GM12873 (cell line): ENCODE results near the gene SPINDOC.

Experiments used
- TF ChIP-seq, protein P1 (sequence below): IDR thresholded peaks from 2 replicates; pipeline ENCODE4 v1.5.1; 2012; ENCODE audit warnings: low read depth, mild to moderate bottlenecking, moderate library complexity, low read length, control low read depth; ENCODE audit not compliant: insufficient read depth; ENCODE audit errors: missing control alignments

The SPINDOC gene

DNA sequence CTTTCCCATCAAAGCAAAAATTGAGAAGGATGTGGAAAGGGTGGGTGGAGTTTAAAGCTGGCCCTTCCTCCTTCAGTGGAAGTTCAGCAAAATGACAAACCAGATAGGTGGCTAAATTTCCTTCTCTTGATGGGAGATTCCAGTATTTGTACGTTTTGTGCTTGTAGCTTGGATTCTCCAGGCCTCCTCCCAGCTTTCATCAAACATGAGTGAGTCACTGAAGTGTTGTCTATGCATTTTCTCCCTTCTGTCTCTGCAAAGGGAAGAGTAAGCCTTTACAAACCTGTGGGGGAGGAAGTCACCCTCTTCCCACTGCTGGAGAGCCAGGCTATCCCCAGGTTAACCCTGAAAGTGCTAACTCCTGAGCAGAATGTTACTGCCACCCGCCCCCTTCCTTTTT lies 32.0 kb downstream of the SPINDOC start:
- TF ChIP-seq, protein P1, sequence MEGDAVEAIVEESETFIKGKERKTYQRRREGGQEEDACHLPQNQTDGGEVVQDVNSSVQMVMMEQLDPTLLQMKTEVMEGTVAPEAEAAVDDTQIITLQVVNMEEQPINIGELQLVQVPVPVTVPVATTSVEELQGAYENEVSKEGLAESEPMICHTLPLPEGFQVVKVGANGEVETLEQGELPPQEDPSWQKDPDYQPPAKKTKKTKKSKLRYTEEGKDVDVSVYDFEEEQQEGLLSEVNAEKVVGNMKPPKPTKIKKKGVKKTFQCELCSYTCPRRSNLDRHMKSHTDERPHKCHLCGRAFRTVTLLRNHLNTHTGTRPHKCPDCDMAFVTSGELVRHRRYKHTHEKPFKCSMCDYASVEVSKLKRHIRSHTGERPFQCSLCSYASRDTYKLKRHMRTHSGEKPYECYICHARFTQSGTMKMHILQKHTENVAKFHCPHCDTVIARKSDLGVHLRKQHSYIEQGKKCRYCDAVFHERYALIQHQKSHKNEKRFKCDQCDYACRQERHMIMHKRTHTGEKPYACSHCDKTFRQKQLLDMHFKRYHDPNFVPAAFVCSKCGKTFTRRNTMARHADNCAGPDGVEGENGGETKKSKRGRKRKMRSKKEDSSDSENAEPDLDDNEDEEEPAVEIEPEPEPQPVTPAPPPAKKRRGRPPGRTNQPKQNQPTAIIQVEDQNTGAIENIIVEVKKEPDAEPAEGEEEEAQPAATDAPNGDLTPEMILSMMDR, result no peak

DNA sequence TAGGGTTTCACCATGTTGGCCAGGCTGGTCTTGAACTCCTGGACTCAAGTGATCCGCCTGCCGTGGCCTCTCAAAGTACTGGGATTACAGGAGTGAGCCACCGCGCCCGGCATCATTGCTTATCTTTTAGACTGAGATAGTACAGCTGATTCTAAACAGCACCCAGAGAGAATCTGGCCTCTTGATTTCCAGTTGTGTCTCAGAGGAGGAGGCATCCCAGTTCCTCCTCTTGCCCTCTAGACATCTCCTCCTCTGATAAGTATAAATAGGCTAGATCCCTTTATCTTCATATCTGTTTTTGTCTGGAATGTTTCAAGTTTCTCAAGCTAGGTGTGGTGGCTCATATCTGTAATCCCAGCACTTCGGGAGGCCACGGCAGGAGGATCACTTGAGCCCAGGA lies 32.7 kb downstream of the SPINDOC start:
- TF ChIP-seq, protein P1, result no peak

DNA sequence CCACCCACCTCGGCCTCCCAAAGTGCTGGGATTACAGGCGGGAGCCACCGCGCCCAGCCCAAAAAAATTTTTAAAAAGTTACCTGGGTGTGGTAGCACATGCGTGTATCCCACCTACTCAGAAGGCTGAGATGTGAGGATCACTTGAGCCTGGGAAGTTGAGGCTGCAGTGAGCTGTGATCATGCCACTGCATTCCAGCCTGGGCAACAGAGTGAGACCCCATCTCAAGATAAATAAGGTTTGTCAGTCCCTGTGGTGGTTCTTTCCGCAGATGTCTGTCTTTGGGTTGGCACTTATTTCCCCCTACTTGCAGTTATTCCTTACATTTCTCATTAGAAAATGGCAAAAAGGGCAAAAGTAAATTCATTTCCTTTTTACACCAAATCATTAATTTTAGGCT lies 33.6 kb downstream of the SPINDOC start:
- TF ChIP-seq, protein P1, result no peak

DNA sequence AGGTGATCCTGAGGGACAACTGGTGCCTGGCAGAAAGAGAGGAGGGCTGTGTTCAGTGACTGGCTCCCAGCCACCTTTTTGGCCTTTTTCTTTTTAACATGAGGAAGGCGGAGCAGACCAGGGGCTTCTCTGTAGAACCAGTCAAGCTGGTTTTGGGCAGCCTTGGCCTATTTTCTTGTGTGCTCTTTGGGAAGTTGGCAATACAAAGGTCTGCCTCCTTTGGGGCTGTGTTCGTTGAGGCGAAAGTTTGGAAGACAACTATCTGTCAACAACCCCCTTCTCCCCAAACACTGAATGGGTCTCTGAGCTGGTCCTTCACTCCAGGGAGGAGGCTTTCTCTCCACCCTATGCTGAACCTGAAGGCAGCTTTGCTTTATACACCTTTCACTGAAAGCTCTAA lies 34.1 kb downstream of the SPINDOC start:
- TF ChIP-seq, protein P1, result no peak

DNA sequence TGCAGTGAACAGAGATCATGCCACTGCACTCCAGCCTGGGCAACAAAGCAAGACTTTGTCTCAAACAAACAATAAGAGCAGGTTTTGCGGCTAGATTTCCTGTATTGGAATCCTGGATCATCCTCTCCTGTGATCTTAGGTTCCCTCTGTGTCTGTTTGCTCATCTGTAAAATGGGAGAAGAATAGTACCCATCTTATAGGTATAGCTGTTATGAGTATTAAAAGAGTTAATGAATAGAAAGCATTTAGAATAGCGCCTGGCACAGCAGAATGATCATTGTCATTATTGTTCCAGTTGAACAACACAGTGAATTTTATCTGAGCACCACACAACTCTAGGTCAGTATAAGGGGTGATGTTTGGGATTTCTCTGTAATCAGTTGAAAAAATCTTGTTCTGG lies 36.4 kb downstream of the SPINDOC start:
- TF ChIP-seq, protein P1, result no peak

DNA sequence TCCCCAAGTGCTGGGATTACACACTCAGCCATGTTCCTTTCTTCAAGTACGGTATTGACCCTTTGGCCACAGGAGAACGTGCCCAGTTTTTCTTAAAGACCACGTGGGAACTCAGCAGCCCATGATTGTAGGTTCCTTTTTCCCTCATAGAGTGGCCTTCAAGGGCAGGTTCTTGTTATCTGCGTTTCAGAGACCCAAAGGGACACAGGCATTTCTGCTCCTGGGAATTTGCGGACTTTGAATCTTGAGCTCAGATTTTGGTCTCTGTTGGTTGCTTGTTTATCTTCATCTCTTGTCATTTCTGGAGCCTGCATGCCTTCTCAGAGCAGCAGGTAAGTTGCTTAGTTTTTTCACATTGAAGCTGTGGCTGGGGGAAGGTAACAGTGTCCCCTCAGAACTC lies 37.7 kb downstream of the SPINDOC start:
- TF ChIP-seq, protein P1, result no peak

DNA sequence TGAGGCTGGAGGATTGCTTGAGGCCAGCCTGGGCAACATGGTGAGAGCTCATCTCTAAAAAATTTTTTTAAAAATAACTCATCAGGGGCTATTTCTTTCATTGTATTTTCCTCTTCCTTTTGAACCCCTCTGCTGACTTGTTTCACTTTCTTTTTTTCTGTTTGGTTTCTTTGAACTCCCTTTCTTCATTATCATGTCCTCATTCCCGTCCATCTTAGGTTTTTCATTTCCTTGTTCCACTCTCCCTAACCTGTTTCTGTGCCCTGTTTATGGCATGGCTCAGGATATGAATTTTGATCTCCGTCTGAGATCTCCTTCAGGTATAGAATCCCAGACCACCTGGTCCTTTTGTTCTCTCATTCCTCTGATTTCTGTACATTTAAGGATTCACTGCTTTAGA lies 38.1 kb downstream of the SPINDOC start:
- TF ChIP-seq, protein P1, result no peak
